ENCODE results near the gene PLCL1. TPM values are rescaled to one million over a fixed set of nuclear protein-coding genes. Genes with fewer than 3 reads are reported as not detected.

Gene PLCL1
- total RNA-seq, 3 donors from 2014 or later: 6.6 to 11.3 (median 11.1) TPM

GRCh38 chr2:198102120-198102519 is 297.7 kb downstream of the PLCL1 start:
- Histone ChIP-seq H3K4me3 (no peak overlapping the region), H3K9me3 (no peaks in the 10 kb centered on the region), H3K27ac (no peak overlapping the region), H3K4me1 (no peaks in the 10 kb centered on the region), H3K27me3 (no peaks in the 10 kb centered on the region), H3K36me3 (no peaks in the 10 kb centered on the region)
- DNase-seq (ENCODE audit: low spot score in 2 of 2): no peak
- intact Hi-C loops (cut with DNase I; ENCODE audit: low total_unique reads): no loop called here
- TF ChIP-seq CTCF (IDR thresholded peaks at IDR 0.05) (no peak), POLR2AphosphoS5 (IDR thresholded peaks at IDR 0.05) (no peak), POLR2A (IDR thresholded peaks at IDR 0.05) (no peak)

- H3K4me1 ChIP-seq: no peaks in the 10 kb centered on the region
- TF ChIP-seq POLR2AphosphoS5 (IDR thresholded peaks at IDR 0.05) (no peak), CTCF (IDR thresholded peaks at IDR 0.05) (no peak), POLR2A (IDR thresholded peaks at IDR 0.05) (no peak)
- intact Hi-C loops (cut with DNase I; ENCODE audit: low total_unique reads): no loop called here
- DNase-seq (ENCODE audit: low spot score in 2 of 2): no peak
- H3K27me3 ChIP-seq: no peaks in the 10 kb centered on the region
- H3K4me3 ChIP-seq: no peak overlapping the region
- H3K9me3 ChIP-seq: no peaks in the 10 kb centered on the region
- H3K36me3 ChIP-seq: no peaks in the 10 kb centered on the region
- H3K27ac ChIP-seq: no peak overlapping the region
These were observed 298.5 kb downstream of the PLCL1 start for GRCh38 chr2:198102856-198103255.

GRCh38 chr2:198106621-198107385 is 302.4 kb downstream of the PLCL1 start:
- H3K27me3 ChIP-seq: no peaks in the 10 kb centered on the region
- no peak overlapping the region for H3K27ac ChIP-seq
- no peaks in the 10 kb centered on the region for H3K4me1 ChIP-seq
- intact Hi-C loops (cut with DNase I; ENCODE audit: low total_unique reads): no loop called here
- H3K36me3 ChIP-seq: no peaks in the 10 kb centered on the region
- TF ChIP-seq POLR2AphosphoS5 (IDR thresholded peaks at IDR 0.05): no peak
- no peak for TF ChIP-seq POLR2A (IDR thresholded peaks at IDR 0.05)
- TF ChIP-seq CTCF (IDR thresholded peaks at IDR 0.05): no peak
- DNase-seq (ENCODE audit: low spot score in 2 of 2): no peak
- no peaks in the 10 kb centered on the region for H3K9me3 ChIP-seq
- no peak overlapping the region for H3K4me3 ChIP-seq

- intact Hi-C loops (cut with DNase I; ENCODE audit: low total_unique reads): no loop called here
- no peaks in the 10 kb centered on the region for H3K27me3 ChIP-seq
- H3K4me1 ChIP-seq: no peaks in the 10 kb centered on the region
- H3K9me3 ChIP-seq: no peaks in the 10 kb centered on the region
- no peak overlapping the region for H3K27ac ChIP-seq
- no peak for TF ChIP-seq CTCF (IDR thresholded peaks at IDR 0.05)
- no peak for TF ChIP-seq POLR2A (IDR thresholded peaks at IDR 0.05)
- TF ChIP-seq POLR2AphosphoS5 (IDR thresholded peaks at IDR 0.05): no peak
- no peak overlapping the region for H3K4me3 ChIP-seq
- H3K36me3 ChIP-seq: no peaks in the 10 kb centered on the region
- no peak for DNase-seq (ENCODE audit: low spot score in 2 of 2)
These were observed 308.9 kb downstream of the PLCL1 start for GRCh38 chr2:198113316-198113715.

GRCh38 chr2:198114064-198114463 is 309.7 kb downstream of the PLCL1 start:
- no peak overlapping the region for H3K27ac ChIP-seq
- H3K4me3 ChIP-seq: no peak overlapping the region
- no peaks in the 10 kb centered on the region for H3K36me3 ChIP-seq
- H3K4me1 ChIP-seq: no peaks in the 10 kb centered on the region
- no peak for DNase-seq (ENCODE audit: low spot score in 2 of 2)
- H3K9me3 ChIP-seq: no peaks in the 10 kb centered on the region
- intact Hi-C loops (cut with DNase I; ENCODE audit: low total_unique reads): no loop called here
- H3K27me3 ChIP-seq: no peaks in the 10 kb centered on the region
- TF ChIP-seq CTCF (IDR thresholded peaks at IDR 0.05) (no peak), POLR2A (IDR thresholded peaks at IDR 0.05) (no peak), POLR2AphosphoS5 (IDR thresholded peaks at IDR 0.05) (no peak)

Measured in breast epithelium (tissue), 4 donors.